Endodermal cell (in vitro differentiated cells): ENCODE measurements around the gene MAGED1. TPM values are rescaled to one million over a fixed set of nuclear protein-coding genes. Genes with fewer than 3 reads are reported as not detected.

ENCODE experiments used
- DNase-seq: peaks from one replicate; pipeline ENCODE4 v3.0.0-alpha.2; 2017
- H3K27ac ChIP-seq: 2 replicates; pipeline ENCODE4 v1.5.1; 2013; ENCODE audit warnings: mild to moderate bottlenecking, low read depth, low read length, moderate library complexity
- H3K27me3 ChIP-seq: 2 replicates; pipeline ENCODE4 v1.6.1; 2013; ENCODE audit warnings: mild to moderate bottlenecking, low read length, moderate library complexity; ENCODE audit not compliant: insufficient read depth, control insufficient read depth, poor library complexity, severe bottlenecking
- H3K36me3 ChIP-seq: 2 replicates; pipeline ENCODE4 v1.7.0; 2013; ENCODE audit warnings: mild to moderate bottlenecking, low read length, moderate library complexity; ENCODE audit not compliant: control insufficient read depth, insufficient read depth
- H3K4me1 ChIP-seq: one replicate; pipeline ENCODE4 v1.7.0; 2013; ENCODE audit warnings: low read length; ENCODE audit not compliant: control insufficient read depth, insufficient read depth
- H3K4me3 ChIP-seq: 2 replicates; pipeline ENCODE4 v1.5.1; 2013; ENCODE audit warnings: mild to moderate bottlenecking, low read length, moderate library complexity
- H3K9ac ChIP-seq: 2 replicates; pipeline ENCODE4 v1.6.1; 2013; ENCODE audit warnings: mild to moderate bottlenecking, low read length, moderate library complexity; ENCODE audit not compliant: poor library complexity, severe bottlenecking; ENCODE audit errors: extremely low read depth
- H3K9me3 ChIP-seq: 2 replicates; pipeline ENCODE4 v1.6.1; 2013; ENCODE audit warnings: mild to moderate bottlenecking, low read length, moderate library complexity; ENCODE audit not compliant: control insufficient read depth
- H3K27ac Mint-ChIP-seq: 2 replicates; pipeline ENCODE4 v1.8.0; 2020; ENCODE audit warnings: mixed read lengths
- H3K27me3 Mint-ChIP-seq: 2 replicates; pipeline ENCODE4 v1.8.0; 2021; ENCODE audit warnings: mild to moderate bottlenecking, mixed read lengths; ENCODE audit not compliant: insufficient read depth
- H3K36me3 Mint-ChIP-seq: 2 replicates; pipeline ENCODE4 v1.8.0; 2020; ENCODE audit warnings: low read depth, mixed read lengths
- H3K4me1 Mint-ChIP-seq: 2 replicates; pipeline ENCODE4 v1.8.0; 2020; ENCODE audit warnings: mixed read lengths
- H3K4me3 Mint-ChIP-seq: 2 replicates; pipeline ENCODE4 v1.8.0; 2020; ENCODE audit warnings: mild to moderate bottlenecking, moderate library complexity, mixed read lengths
- H3K9me3 Mint-ChIP-seq: 2 replicates; pipeline ENCODE4 v1.8.0; 2020; ENCODE audit warnings: mild to moderate bottlenecking, mixed read lengths
- WGBS, 2 experiments: methylation state at CpG; one replicate each; pipeline versions ENCODE4 v1.1.5 to v1.1.7; 2013; ENCODE audit warnings: missing lambda C conversion rate in 2 of 2, mixed read lengths in 1 of 2; ENCODE audit not compliant: insufficient coverage in 1 of 2, insufficient read length in 1 of 2; 5-methylcytosine and 5-hydroxymethylcytosine counted together
- total RNA-seq, 2 donors: library from RNA; stranded (reverse); fragmentation: NEBNext Ultra II Directional in 1 of 2; extraction: Animal tissue kit (Norgen Biotek cat#: 25700) in 1 of 2; gene quantifications; 2 replicates in 1 of 2; 3 replicates in 1 of 2; pipeline ENCODE4 v1.2.1, GENCODE V29; 2021
- TF ChIP-seq, protein P1 (sequence below): fragments of 200-600 bp; sonication (generic); conservative IDR thresholded peaks from 2 replicates; pipeline ENCODE4 v1.5.0; 2021; ENCODE audit warnings: antibody characterized with exemption, mild to moderate bottlenecking

Gene MAGED1
- total RNA-seq, 2 donors from 2014 or later, result 344 to 419 TPM

DNA sequence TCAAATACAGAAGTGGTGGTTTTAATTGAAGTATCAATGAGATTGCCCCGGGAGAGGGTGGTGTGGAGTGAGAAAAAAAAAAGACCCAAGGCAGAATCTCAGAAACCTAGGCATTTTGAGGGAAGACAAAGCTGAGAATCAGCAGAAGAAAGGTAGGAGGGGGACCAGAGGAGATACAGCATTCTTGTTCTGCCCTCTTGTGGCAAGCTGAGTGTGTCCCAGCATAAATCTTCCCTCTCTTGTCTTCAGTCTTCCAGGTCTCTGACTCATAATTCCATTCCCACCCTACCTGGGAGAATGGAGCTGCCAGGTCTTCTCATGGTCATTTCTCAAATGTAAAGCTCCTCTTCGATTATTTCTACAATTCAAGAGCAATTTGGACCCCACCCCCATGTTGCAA is 32.7 kb upstream of the MAGED1 start:
- DNase-seq, result peak; percentile 57
- H3K36me3 ChIP-seq, result peaks cover 34% of the 10 kb centered on the region
- no peak overlapping the region for H3K27ac ChIP-seq
- H3K4me3 ChIP-seq, result no peak overlapping the region
- H3K27me3 ChIP-seq, result no peaks in the 10 kb centered on the region
- H3K4me1 ChIP-seq, result no peaks in the 10 kb centered on the region
- H3K27ac Mint-ChIP-seq, result no peak overlapping the region
- H3K9ac ChIP-seq, result no peak overlapping the region
- H3K9me3 Mint-ChIP-seq, result peaks cover 75% of the 10 kb centered on the region
- WGBS, 2 experiments, result 7 to 33% methylated on average over 1 to 2 of the region's 2 CpGs
- TF ChIP-seq, protein P1, sequence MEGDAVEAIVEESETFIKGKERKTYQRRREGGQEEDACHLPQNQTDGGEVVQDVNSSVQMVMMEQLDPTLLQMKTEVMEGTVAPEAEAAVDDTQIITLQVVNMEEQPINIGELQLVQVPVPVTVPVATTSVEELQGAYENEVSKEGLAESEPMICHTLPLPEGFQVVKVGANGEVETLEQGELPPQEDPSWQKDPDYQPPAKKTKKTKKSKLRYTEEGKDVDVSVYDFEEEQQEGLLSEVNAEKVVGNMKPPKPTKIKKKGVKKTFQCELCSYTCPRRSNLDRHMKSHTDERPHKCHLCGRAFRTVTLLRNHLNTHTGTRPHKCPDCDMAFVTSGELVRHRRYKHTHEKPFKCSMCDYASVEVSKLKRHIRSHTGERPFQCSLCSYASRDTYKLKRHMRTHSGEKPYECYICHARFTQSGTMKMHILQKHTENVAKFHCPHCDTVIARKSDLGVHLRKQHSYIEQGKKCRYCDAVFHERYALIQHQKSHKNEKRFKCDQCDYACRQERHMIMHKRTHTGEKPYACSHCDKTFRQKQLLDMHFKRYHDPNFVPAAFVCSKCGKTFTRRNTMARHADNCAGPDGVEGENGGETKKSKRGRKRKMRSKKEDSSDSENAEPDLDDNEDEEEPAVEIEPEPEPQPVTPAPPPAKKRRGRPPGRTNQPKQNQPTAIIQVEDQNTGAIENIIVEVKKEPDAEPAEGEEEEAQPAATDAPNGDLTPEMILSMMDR, result peak; percentile 76
- H3K9me3 ChIP-seq, result peaks cover 53% of the 10 kb centered on the region
- H3K4me1 Mint-ChIP-seq, result no peaks in the 10 kb centered on the region
- H3K4me3 Mint-ChIP-seq, result no peak overlapping the region
- peaks cover 35% of the 10 kb centered on the region for H3K36me3 Mint-ChIP-seq
- H3K27me3 Mint-ChIP-seq, result no peaks in the 10 kb centered on the region

- 94% methylated on average over 1 of the region's 1 CpG; no CpG with 5 or more reads in 1 of the 2 experiments for WGBS, 2 experiments
- H3K4me3 Mint-ChIP-seq, result no peak overlapping the region
Observed at GRCh38 chrX:51862920-51863319, 30.5 kb upstream of the MAGED1 start.

GRCh38 chrX:51866210-51866609 is 27.2 kb upstream of the MAGED1 start:
- Mint-ChIP-seq H3K9me3 (peaks cover 48% of the 10 kb centered on the region), H3K4me3 (no peak overlapping the region), H3K36me3 (peaks cover 11% of the 10 kb centered on the region), H3K4me1 (no peaks in the 10 kb centered on the region), H3K27me3 (no peaks in the 10 kb centered on the region), H3K27ac (no peak overlapping the region)
- H3K27ac ChIP-seq, result peak overlapping the region; percentile 16
- peaks cover 13% of the 10 kb centered on the region for H3K36me3 ChIP-seq
- no peaks in the 10 kb centered on the region for H3K27me3 ChIP-seq
- TF ChIP-seq, protein P1, result no peak
- WGBS, 2 experiments, result 50 to 97% methylated on average over 3 of the region's 3 CpGs
- no peaks in the 10 kb centered on the region for H3K4me1 ChIP-seq
- H3K9ac ChIP-seq, result no peak overlapping the region
- H3K9me3 ChIP-seq, result peaks cover 29% of the 10 kb centered on the region
- no peak for DNase-seq
- H3K4me3 ChIP-seq, result no peak overlapping the region

More at GRCh38 chrX:51862920-51863319, 30.5 kb upstream of the MAGED1 start:
- H3K4me1 Mint-ChIP-seq, result no peaks in the 10 kb centered on the region
- H3K9me3 Mint-ChIP-seq, result peaks cover 67% of the 10 kb centered on the region
- no peak overlapping the region for H3K27ac Mint-ChIP-seq
- Histone ChIP-seq H3K36me3 (peaks cover 21% of the 10 kb centered on the region), H3K27ac (no peak overlapping the region), H3K4me1 (no peaks in the 10 kb centered on the region), H3K9me3 (peaks cover 39% of the 10 kb centered on the region), H3K4me3 (no peak overlapping the region), H3K27me3 (no peaks in the 10 kb centered on the region), H3K9ac (no peak overlapping the region)
- peaks cover 15% of the 10 kb centered on the region for H3K36me3 Mint-ChIP-seq
- H3K27me3 Mint-ChIP-seq, result no peaks in the 10 kb centered on the region
- TF ChIP-seq, protein P1, result no peak
- no peak for DNase-seq
